NCI-H2171 treated with DMSO at 0.1 percent for 48 hours (cell line): Measurements from ENCODE around the gene HRK.

Experiments
- DNase-seq: peaks from one replicate; lab custom pipeline; 2025; lab: John Stamatoyannopoulos, UW

Gene HRK

DNA sequence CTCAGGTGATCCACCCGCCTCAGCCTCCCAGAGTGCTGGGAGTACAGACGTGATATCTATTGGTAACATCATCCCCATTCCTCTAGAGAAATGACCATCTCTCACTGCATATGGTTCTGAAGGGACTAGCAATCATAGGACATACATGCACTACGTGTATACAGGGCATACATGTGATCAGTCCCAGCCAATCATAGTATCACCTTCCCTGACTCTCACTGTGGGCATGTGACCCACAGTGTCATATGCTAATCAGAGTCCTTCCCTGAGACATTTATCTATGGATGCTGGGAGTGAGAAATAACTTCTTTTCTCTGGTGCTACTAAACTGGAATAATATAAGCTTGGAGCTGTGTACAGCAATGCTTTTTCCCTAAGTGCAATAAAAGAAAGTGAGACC lies 17.4 kb upstream of the HRK start:
- no peak for DNase-seq

DNA sequence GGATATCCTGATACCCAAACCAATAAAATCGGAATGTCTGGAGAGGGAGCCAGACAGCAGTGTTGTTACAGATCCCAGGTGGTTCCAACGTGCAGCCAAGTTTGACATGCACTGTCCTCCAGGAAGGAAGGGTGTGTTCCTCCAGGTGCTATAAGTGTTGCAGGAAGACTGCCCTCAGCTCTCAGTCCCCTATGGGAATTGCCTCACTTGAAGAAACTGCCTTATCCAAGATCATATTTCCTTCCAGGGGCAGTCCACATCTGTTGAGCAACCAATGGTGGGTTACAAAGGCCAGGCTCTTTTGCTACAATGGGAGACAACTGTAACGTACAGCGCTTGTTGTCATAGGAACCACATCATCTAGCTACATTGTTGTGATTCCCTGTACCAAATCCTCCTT lies 16.2 kb upstream of the HRK start:
- DNase-seq: no peak

- DNase-seq: no peak
Measured at GRCh38 chr12:116896411-116896924, 15.2 kb upstream of the HRK start.

GRCh38 chr12:116894913-116895312 lies 13.7 kb upstream of the HRK start:
- DNase-seq: no peak

DNA sequence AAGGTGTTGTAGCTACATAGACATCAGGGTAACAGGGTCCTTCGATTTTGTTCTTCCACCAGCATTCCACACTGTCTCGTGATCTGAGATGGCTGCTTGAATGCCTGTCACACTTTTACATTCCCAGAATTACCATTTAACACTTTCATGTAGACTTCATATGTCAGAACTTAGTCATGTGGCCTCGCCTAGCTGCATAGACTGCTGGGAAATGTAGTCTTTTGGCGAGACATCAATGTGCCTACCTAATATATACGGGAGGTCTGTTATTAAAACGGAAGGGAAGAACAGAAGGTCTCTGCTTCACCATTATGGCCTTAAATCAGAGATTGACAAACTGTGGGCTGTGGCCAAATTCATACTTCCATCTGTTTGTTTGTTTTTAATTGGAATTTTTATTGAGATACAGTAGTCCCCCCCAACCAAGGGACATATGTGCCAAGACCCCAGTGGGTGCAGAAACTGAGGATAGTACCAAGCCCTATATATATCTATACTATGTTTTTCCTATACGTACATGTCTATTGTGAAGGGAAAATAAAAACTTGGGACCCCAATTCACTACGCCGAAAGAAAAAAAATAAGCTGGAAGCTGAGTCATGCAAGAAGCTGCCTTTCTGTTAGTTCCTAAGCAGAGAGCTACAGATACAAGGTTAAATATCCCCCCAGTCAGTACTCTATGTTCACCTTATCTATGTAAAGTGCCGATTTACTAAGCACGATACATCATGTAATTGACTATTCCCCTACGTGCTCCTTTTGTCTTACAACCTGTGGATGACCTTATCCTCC lies 11.3 kb upstream of the HRK start:
- DNase-seq: peak; percentile 17

- no peak for DNase-seq
Measured at GRCh38 chr12:116891019-116891418, 9.8 kb upstream of the HRK start.

GRCh38 chr12:116890330-116890729 lies 9.1 kb upstream of the HRK start:
- no peak for DNase-seq

DNA sequence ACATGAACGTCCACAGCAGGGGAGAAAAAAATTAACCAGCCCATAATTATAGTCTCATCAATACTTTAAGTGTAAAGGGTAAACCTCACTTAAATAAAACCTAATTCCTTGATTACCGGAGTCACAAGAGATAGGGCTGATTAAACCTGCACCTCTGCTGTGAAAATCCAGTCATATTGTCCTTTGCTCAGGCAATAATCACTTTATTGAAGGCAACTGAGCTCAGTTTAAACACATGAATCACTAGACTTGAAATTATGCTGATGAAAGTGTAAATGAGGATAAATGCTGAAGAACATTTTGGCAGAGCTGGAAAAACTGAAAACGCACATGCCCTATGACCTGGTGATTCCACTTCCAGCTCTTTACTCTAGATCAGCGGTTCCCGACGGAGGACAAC lies 6.7 kb upstream of the HRK start:
- no peak for DNase-seq

DNA sequence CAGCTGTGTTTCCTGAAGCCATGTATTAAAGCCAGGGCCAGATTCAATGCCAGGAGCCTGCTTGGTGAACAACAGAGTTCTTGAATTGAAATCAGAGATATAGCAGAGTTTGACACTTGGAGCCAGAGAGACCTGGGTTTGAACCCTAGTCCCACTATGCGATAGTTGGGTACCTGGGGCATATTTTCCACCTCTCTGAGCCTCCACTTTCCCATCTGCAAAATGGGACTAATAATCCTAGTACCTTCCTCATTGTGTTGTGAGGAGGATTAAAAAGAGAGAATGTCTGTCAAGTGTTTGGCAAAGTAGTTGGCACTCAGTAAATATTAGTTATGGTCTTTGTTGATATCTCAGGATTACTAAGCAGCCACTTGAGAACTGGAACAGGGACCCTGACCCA lies 6.0 kb upstream of the HRK start:
- no peak for DNase-seq

- DNase-seq: no peak
Measured at GRCh38 chr12:116885491-116885890, 4.2 kb upstream of the HRK start.

DNA sequence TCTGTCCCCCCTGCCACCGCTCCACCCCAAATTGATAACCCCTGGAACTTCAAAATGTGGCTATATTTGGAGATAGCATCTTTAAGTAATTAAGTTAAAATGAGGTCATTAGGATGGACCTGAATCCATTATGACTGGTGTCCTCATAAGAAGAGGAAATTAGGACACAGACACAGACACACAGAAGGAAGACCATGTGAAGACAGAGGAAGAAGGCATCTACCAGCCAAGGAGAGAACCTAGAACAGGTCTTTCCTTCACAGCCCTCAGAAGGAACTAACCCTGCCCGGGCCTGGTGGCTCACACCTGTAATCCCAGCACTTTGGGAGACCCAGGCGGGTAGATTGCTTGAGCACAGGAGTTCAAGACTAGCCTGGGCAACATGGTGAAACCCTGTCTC lies 3.6 kb upstream of the HRK start:
- no peak for DNase-seq

DNA sequence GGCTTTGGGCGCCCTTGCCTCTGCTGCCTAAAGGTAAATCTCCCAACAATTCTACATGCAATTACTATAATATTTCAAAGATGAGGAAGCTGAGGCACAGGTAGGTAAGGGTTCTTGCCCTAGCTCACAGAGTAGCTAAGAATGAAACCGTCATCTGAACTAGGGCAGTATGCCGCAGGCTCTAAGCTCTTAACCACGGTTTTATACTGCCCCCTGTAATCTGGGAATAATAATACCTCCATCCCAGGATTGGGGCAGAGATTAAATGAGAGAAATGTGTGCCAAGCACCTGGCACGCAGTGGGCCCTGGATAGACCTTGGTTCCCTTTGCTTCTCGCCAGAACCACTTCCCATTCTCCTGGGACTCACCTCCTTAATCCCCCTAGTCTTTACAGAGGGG lies 1.5 kb upstream of the HRK start:
- no peak for DNase-seq

GRCh38 chr12:116881877-116882507 lies 751 bp upstream of the HRK start:
- no peak for DNase-seq

- DNase-seq: peak; percentile 53
Measured at GRCh38 chr12:116880817-116881324, 370 bp downstream of the HRK start.

GRCh38 chr12:116880213-116880816 lies 926 bp downstream of the HRK start:
- peak; percentile 19 for DNase-seq

DNA sequence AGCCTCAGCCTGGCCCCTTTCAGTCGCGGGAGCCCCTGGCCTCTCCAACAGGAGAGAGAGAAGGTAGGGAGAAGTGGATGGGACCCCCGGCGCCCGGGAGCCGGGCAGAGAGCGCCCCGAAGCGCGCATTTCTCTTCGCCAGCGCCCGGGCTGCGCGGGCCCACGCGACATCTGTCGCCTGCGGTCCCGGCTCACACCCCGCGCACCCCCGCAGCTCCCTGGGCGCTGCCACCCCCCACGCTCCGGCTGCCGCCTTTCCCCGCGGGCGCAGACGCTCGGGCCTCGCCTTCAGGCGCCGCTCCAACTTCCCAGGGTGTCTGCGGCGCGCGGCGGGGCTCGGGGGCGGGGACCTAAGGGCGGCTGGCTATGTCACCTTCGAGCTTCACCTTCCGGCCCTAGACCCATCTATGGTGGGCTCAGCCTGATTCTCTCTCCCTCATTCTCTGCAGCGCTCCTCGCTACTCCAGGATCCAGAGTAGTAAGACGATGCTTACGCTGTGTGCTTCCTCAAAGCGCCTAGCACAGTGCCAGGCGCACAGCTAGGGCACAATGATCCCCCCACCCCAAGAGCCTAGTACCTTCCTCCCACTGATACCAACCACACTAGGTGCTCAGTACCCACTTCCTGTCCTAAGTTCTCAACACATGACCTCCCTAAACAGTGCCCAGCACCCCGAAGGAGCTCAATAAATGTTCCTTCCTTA lies 1.6 kb downstream of the HRK start:
- DNase-seq: no peak

DNA sequence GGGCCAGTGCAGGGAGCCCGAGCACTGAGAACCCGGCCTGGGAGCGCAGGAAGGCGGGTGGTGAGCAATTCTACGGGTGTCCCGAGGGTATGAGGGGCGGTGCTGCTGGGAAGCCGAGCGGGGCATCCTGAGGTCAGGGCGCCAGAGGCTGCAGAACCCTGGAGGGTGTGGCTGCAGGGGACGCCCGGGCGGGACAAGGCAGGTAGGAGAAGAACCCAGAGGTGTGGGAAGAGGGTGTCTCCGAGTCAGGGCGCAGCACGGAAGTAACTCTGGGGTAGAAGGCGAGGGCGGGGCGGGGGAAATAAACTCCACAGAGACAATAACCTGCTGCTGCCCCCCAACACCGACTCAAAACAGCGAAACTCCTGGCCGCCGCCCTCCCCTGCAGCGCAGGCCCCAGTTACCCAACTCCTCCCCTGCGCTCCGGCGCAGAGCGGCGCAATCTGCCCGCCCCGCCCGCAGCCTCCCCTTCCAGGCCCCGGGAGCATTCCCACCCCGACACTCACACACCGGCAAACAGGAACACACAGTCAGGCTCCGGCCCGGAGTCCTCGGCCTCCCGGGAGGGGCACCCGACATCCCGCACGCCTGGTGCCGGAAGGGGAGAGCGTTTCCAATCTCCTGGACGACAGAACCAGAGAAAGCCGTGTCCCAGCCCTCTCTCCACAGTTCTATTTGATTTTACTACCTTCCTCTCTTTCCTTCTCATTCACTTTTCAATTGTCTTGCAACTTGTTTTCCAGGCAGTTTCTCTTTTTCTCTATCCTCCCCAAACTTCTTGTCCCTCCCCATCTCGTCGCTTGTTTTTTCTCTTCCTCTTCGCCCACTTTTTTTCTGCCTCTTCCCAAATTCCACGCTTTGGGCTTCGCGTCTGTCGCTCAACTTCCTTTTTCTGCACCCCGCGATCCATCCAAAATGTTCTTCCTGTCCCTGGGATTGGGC lies 2.4 kb downstream of the HRK start:
- DNase-seq: no peak

DNA sequence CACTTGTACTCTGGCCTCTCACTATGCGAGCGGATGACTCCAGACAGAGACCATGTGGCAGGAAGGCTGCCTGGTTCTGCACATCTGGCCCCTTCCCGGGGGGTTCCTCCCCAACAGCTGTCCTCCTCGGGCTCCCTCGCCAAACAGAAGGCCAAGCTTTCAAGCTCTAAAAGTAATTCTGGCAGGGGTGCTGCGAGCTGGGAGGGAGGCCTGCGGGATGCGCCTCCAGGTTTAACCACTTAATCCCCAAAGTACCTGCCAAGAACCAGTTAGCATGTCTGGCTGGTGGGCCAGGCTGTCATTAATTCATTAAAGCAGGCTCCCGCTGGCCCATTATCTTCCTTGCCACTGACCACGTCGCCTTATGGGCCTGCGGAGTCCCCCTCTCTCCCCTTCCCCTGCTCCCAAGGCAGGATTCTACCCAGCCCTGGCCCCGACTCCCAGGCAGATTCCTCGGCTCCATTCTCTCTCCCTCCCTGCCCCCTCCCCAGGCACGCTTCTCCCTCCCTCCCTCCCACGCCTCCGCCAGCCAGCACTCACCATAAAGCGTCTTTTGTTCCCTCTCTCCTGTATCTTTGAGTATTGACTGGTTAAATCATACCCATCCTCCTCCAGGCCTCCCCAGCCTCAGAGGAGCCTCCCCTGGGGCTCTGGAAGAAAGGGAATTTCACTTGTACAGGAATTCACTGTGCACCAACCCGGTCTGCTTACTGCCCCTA lies 4.9 kb downstream of the HRK start:
- DNase-seq: peak; percentile 91

GRCh38 chr12:116874324-116874995 lies 6.8 kb downstream of the HRK start:
- DNase-seq: no peak

DNA sequence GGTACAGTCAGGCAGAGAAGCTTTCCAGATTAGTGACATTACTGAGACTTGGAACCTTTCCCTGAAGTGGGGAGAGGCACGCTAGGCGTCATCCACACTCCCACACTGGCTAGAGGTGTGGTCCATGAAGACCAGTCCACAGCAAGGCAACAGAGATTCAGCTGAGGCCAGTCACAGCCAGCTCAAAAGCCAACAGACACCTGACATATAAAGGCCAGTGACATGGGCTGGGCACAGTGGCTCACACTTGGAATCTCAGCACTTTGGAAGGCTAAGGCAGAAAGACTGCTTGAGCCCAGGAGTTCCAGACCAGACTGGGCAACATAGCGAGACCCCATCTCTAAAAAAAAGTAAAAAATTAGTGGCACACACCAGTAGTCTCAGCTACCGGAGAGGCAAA lies 10.9 kb downstream of the HRK start:
- DNase-seq: no peak
